GM23248 (cell line): ENCODE data around the gene EXD3. TPM values are rescaled to one million over a fixed set of nuclear protein-coding genes. Genes with fewer than 3 reads are reported as not detected.
A peak's percentile ranks its signal among the peaks of the same experiment; 100 is the strongest.

ENCODE experiments used
- DNase-seq: peaks from one replicate; pipeline ENCODE4 v3.0.0-alpha.2; 2015
- H2AFZ ChIP-seq: fragments of 200-600 bp; sonication (generic); 2 replicates; pipeline ENCODE4 v1.6.1; 2016; ENCODE audit warnings: antibody characterized with exemption
- H3F3A ChIP-seq: fragments of 200-600 bp; sonication (generic); 2 replicates; pipeline ENCODE4 v1.6.1; 2016; ENCODE audit warnings: mild to moderate bottlenecking, antibody characterized with exemption, mixed run types; ENCODE audit not compliant: insufficient read depth
- H3K27ac ChIP-seq: fragments of 200-600 bp; sonication (generic); 2 replicates; pipeline ENCODE4 v1.5.1; 2016; ENCODE audit warnings: mild to moderate bottlenecking
- H3K27me3 ChIP-seq: fragments of 200-600 bp; sonication (generic); replicated peaks from 2 replicates; pipeline ENCODE4 v1.6.1; 2016; ENCODE audit warnings: mild to moderate bottlenecking; ENCODE audit not compliant: insufficient read depth
- H3K36me3 ChIP-seq: fragments of 200-600 bp; sonication (generic); 2 replicates; pipeline ENCODE4 v1.6.1; 2016; ENCODE audit warnings: low read depth, mild to moderate bottlenecking
- H3K4me1 ChIP-seq: fragments of 200-600 bp; sonication (generic); 2 replicates; pipeline ENCODE4 v1.6.1; 2016; ENCODE audit warnings: mild to moderate bottlenecking; ENCODE audit not compliant: insufficient read depth
- H3K4me2 ChIP-seq: fragments of 200-600 bp; sonication (generic); one replicate; pipeline ENCODE4 v1.6.1; 2016; ENCODE audit warnings: mild to moderate bottlenecking; ENCODE audit not compliant: unreplicated experiment
- H3K4me3 ChIP-seq: fragments of 200-600 bp; sonication (generic); 2 replicates; pipeline ENCODE4 v1.5.1; 2016; ENCODE audit warnings: mild to moderate bottlenecking
- H3K79me2 ChIP-seq: fragments of 200-600 bp; sonication (generic); 2 replicates; pipeline ENCODE4 v1.6.1; 2016; ENCODE audit warnings: mild to moderate bottlenecking; ENCODE audit not compliant: insufficient read depth
- H3K9ac ChIP-seq: fragments of 200-600 bp; sonication (generic); 2 replicates; pipeline ENCODE4 v1.6.1; 2016; ENCODE audit warnings: mild to moderate bottlenecking
- H3K9me2 ChIP-seq: fragments of 200-600 bp; sonication (generic); 2 replicates; pipeline ENCODE4 v1.6.1; 2016; ENCODE audit warnings: mixed run types, mild to moderate bottlenecking, moderate library complexity; ENCODE audit not compliant: insufficient read depth
- H3K9me3 ChIP-seq: fragments of 200-600 bp; sonication (generic); one replicate; pipeline ENCODE4 v1.6.1; 2017; ENCODE audit warnings: low read depth
- H4K20me1 ChIP-seq: fragments of 200-600 bp; sonication (generic); 2 replicates; pipeline ENCODE4 v1.6.0; 2016; ENCODE audit not compliant: insufficient read depth
- EZH2 ChIP-seq: fragments of 200-600 bp; sonication (generic); IDR thresholded peaks from 2 replicates; pipeline ENCODE4 v1.6.1; 2018; ENCODE audit warnings: antibody characterized with exemption, mild to moderate bottlenecking; ENCODE audit not compliant: insufficient read depth, poor library complexity, severe bottlenecking
- EZH2phosphoT487 ChIP-seq: fragments of 200-600 bp; sonication (generic); IDR thresholded peaks from 2 replicates; pipeline ENCODE4 v1.6.1; 2018; ENCODE audit warnings: antibody characterized with exemption, moderate library complexity, mild to moderate bottlenecking, low read depth; ENCODE audit not compliant: insufficient read depth
- WGBS, 2 experiments: methylation state at CpG; one replicate each; pipeline ENCODE4 v1.1.6; 2015 to 2017; ENCODE audit warnings: low lambda C conversion rate in 2 of 2, low coverage in 1 of 2; ENCODE audit errors: missing lambda C conversion rate in 2 of 2; 5-methylcytosine and 5-hydroxymethylcytosine counted together
- in situ Hi-C: fragments of 300-500 bp; cut with MboI; formaldehyde crosslinking; loops from 2 replicates; pipeline ENCODE4 v1.15.0; 2020
- polyA plus RNA-seq: library from polyadenylated mRNA; unstranded; fragments of >200 nt; fragmentation: Nextera tagmentation; extraction: Ambion mirVana; gene quantifications from 2 replicates; pipeline ENCODE4 v1.2.1, GENCODE V29; 2016
- total RNA-seq: library from RNA; depleted of rRNA; stranded (reverse); fragments of >200 nt; shearing (Covaris generic); gene quantifications from 2 replicates; pipeline ENCODE4 v1.2.3, GENCODE V29; 2014

EXD3 gene
- total and polyA plus RNA-seq, 2 experiments from 2014 or later = 10.1 to 11.6 TPM

GRCh38 chr9:137449081-137449844 lies 26.3 kb upstream of the EXD3 start:
- in situ Hi-C loops = no loop called here
- 84 to 85% methylated on average over 33 to 36 of the region's 36 CpGs for WGBS, 2 experiments
- Histone ChIP-seq H4K20me1 (no peaks in the 10 kb centered on the region), H3K4me2 (no peak overlapping the region), H3K27ac (no peak overlapping the region), H2AFZ (no peak overlapping the region), H3K9me3 (no peaks in the 10 kb centered on the region), H3K9ac (no peak overlapping the region), H3F3A (peaks cover 7% of the 10 kb centered on the region; the same call in 1 of the 2 replicates), H3K36me3 (no peaks in the 10 kb centered on the region), H3K4me1 (peaks cover 24% of the 10 kb centered on the region), H3K9me2 (no peaks in the 10 kb centered on the region), H3K27me3 (no peaks in the 10 kb centered on the region), H3K79me2 (no peaks in the 10 kb centered on the region), H3K4me3 (no peak overlapping the region)
- no peak for DNase-seq
- no peak for TF ChIP-seq EZH2phosphoT487
- TF ChIP-seq EZH2 = no peak

- no peaks in the 10 kb centered on the region for H3K79me2 ChIP-seq
- no peak overlapping the region for H2AFZ ChIP-seq
- no peaks in the 10 kb centered on the region for H3K36me3 ChIP-seq
- no peaks in the 10 kb centered on the region for H4K20me1 ChIP-seq
- no peak for DNase-seq
- WGBS, 2 experiments = 94 to 98% methylated on average over 15 to 16 of the region's 16 CpGs
- peaks cover 7% of the 10 kb centered on the region; the same call in 1 of the 2 replicates for H3F3A ChIP-seq
- no peak overlapping the region for H3K4me2 ChIP-seq
- H3K27ac ChIP-seq = no peak overlapping the region
- H3K9ac ChIP-seq = no peak overlapping the region
- no peak overlapping the region for H3K4me3 ChIP-seq
- no peaks in the 10 kb centered on the region for H3K27me3 ChIP-seq
- H3K9me2 ChIP-seq = no peaks in the 10 kb centered on the region
- TF ChIP-seq EZH2 (no peak), EZH2phosphoT487 (no peak)
- in situ Hi-C loops = no loop called here
- peaks cover 23% of the 10 kb centered on the region for H3K4me1 ChIP-seq
- no peaks in the 10 kb centered on the region for H3K9me3 ChIP-seq
These were observed 25.6 kb upstream of the EXD3 start for GRCh38 chr9:137448602-137448962.

GRCh38 chr9:137447722-137448601 lies 25.0 kb upstream of the EXD3 start:
- Histone ChIP-seq H3K79me2 (no peaks in the 10 kb centered on the region), H3F3A (peaks cover 7% of the 10 kb centered on the region; the same call in 1 of the 2 replicates), H3K4me2 (no peak overlapping the region), H3K9ac (no peak overlapping the region), H2AFZ (no peak overlapping the region), H3K9me3 (no peaks in the 10 kb centered on the region), H3K9me2 (no peaks in the 10 kb centered on the region), H3K36me3 (no peaks in the 10 kb centered on the region), H3K27ac (no peak overlapping the region), H4K20me1 (no peaks in the 10 kb centered on the region), H3K4me1 (peaks cover 23% of the 10 kb centered on the region), H3K4me3 (no peak overlapping the region), H3K27me3 (no peaks in the 10 kb centered on the region)
- in situ Hi-C loops = no loop called here
- no peak for DNase-seq
- WGBS, 2 experiments = 95% methylated on average over 22 to 23 of the region's 27 CpGs
- TF ChIP-seq EZH2 = no peak
- no peak for TF ChIP-seq EZH2phosphoT487

- DNase-seq = peak; percentile 62
- Histone ChIP-seq H4K20me1 (no peaks in the 10 kb centered on the region), H3K9ac (no peak overlapping the region), H3K4me3 (no peak overlapping the region), H3K4me1 (peaks cover 23% of the 10 kb centered on the region), H3K9me3 (no peaks in the 10 kb centered on the region), H3K4me2 (peak overlapping the region; percentile 16), H3F3A (peaks cover 7% of the 10 kb centered on the region; the same call in 1 of the 2 replicates), H3K36me3 (no peaks in the 10 kb centered on the region), H3K27me3 (no peaks in the 10 kb centered on the region), H2AFZ (no peak overlapping the region), H3K27ac (no peak overlapping the region), H3K9me2 (no peaks in the 10 kb centered on the region), H3K79me2 (no peaks in the 10 kb centered on the region)
- WGBS, 2 experiments = 44 to 45% methylated on average over 21 of the region's 21 CpGs
- TF ChIP-seq EZH2phosphoT487 = no peak
- no peak for TF ChIP-seq EZH2
- in situ Hi-C loops = no loop called here
These were observed 24.0 kb upstream of the EXD3 start for GRCh38 chr9:137446851-137447471.
